ENCODE results near the gene ELMO2. TPM values are rescaled to one million over a fixed set of nuclear protein-coding genes. Genes with fewer than 3 reads are reported as not detected.
A peak's percentile ranks its signal among the peaks of the same experiment; 100 is the strongest.

The ELMO2 gene
- total and polyA plus RNA-seq, 2 of the 4 experiments (the other 2 are of a cell fraction), result 29.2 to 52.7 TPM

DNA sequence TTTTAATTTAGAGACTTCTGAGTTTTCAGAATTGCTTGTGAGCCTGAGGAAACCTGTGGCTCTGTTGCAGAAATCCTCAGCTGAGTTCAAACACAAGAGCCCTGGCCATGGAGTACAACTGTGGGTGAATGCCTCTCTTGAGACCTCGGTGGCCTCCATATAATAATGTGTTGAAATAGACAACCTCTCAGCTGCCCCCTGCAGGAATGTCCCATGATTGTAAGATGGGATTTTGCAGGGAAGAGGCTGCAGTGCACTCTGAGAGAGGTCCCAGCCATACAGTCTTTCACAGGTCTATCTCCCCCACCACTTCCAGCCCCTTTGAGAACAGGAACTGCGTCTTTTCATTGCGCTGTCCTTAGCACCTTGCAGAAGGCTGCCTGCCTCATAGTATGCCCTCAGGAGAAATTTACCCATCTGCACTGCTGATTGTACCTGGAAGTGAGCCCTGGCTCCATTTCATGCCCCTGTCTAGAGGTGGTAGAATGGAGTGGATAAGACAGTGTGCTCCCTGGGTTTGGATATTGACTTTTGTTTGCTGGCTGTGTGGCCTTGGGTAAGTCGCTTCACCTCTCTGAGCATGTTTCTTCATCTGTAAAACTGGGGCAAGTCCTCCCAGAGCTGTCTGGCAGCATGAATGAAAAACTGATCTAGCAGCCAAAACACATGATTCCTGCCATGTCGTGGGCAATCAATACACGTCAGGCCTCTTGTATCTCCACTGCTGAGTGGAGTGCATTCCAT, 81.3 kb downstream of the ELMO2 start:
- Histone ChIP-seq H2BK20ac (ENCODE audit: low read depth, low read length) (no peak overlapping the region), H3K9me1 (ENCODE audit: insufficient read depth, low read length) (no peaks in the 10 kb centered on the region), H3K27me3 (ENCODE audit: control insufficient read depth, insufficient read depth, low read length) (peaks cover 48% of the 10 kb centered on the region), H3K27ac (ENCODE audit: insufficient read depth, low read length) (no peak overlapping the region), H3K14ac (replicated peaks; ENCODE audit: low read depth, low read length) (no peak overlapping the region), H2AFZ (replicated peaks; ENCODE audit: low read length, poor library complexity) (no peak overlapping the region), H3K79me1 (ENCODE audit: low read depth in 1 of 2, low read length in 2 of 2) (no peaks in the 10 kb centered on the region), H4K91ac (ENCODE audit: insufficient read depth, low read depth, low read length) (no peak overlapping the region), H2BK5ac (ENCODE audit: low read depth, low read length, poor library complexity, severe bottlenecking) (no peak overlapping the region), H2AK5ac (ENCODE audit: low read depth, low read length) (no peak overlapping the region), H3K4me2 (ENCODE audit: low read depth, low read length) (no peak overlapping the region), H4K5ac (ENCODE audit: low read depth, low read length) (no peak overlapping the region), H3K4me1 (ENCODE audit: control insufficient read depth, insufficient read depth, low read length) (no peaks in the 10 kb centered on the region), H4K8ac (ENCODE audit: low read depth in 2 of 2, low read length in 2 of 2) (no peak overlapping the region), H4K20me1 (ENCODE audit: insufficient read depth, low read length) (no peaks in the 10 kb centered on the region), H3K56ac (ENCODE audit: extremely low read depth, insufficient read depth, low read length) (no peak overlapping the region), H3K9ac (ENCODE audit: low read depth, low read length) (no peak overlapping the region), H3K36me3 (ENCODE audit: control insufficient read depth, insufficient read depth, low read length) (no peaks in the 10 kb centered on the region), H2BK120ac (ENCODE audit: low read depth, low read length) (no peak overlapping the region), H3K18ac (ENCODE audit: low read depth, low read length) (no peak overlapping the region), H2AK9ac (replicated peaks; ENCODE audit: low read depth, low read length, poor library complexity) (no peak overlapping the region), H3K9me3 (ENCODE audit: control insufficient read depth, insufficient read depth, low read length) (no peaks in the 10 kb centered on the region), H2BK15ac (ENCODE audit: low read depth, low read length) (no peak overlapping the region), H3K4ac (ENCODE audit: low read depth, low read length) (no peak overlapping the region), H3K23ac (ENCODE audit: low read depth, low read length) (no peak overlapping the region), H3K4me3 (ENCODE audit: insufficient read depth, low read depth, low read length) (no peak overlapping the region)
- WGBS, 2 experiments (ENCODE audit: extremely low coverage in 2 of 2, insufficient read length in 1 of 2), result 47% methylated on average over 3 of the region's 6 CpGs; no CpG with 5 or more reads in 1 of the 2 experiments
- intact Hi-C loops (cut with micrococcal nuclease) (loop anchor here (5.0 kb wide), 1 partner anchor 193 kb away; no protein-coding TSS in a partner anchor), dilution Hi-C loops (cut with HindIII; ENCODE audit: low sequenced_read_pairs, unreplicated experiment) (no loop called here), in situ Hi-C loops (cut with MboI; ENCODE audit: low sequenced_read_pairs) (no loop called here)
- DNase-seq (peak; percentile 7), ATAC-seq (ENCODE audit: low read depth) (peak; percentile 73)
- TF ChIP-seq NFE2L2 (IDR thresholded peaks at IDR 0.05; ENCODE audit: low read depth, low read length), result no peak
- peak; percentile 30; the same call in 1 of the 2 replicates for TF ChIP-seq RAD21 (IDR thresholded peaks at IDR 0.05; ENCODE audit: low read length)
- TF ChIP-seq, protein P1, sequence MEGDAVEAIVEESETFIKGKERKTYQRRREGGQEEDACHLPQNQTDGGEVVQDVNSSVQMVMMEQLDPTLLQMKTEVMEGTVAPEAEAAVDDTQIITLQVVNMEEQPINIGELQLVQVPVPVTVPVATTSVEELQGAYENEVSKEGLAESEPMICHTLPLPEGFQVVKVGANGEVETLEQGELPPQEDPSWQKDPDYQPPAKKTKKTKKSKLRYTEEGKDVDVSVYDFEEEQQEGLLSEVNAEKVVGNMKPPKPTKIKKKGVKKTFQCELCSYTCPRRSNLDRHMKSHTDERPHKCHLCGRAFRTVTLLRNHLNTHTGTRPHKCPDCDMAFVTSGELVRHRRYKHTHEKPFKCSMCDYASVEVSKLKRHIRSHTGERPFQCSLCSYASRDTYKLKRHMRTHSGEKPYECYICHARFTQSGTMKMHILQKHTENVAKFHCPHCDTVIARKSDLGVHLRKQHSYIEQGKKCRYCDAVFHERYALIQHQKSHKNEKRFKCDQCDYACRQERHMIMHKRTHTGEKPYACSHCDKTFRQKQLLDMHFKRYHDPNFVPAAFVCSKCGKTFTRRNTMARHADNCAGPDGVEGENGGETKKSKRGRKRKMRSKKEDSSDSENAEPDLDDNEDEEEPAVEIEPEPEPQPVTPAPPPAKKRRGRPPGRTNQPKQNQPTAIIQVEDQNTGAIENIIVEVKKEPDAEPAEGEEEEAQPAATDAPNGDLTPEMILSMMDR (conservative IDR thresholded peaks at IDR 0.05; ENCODE audit: low read depth, low read length), result peak; percentile 38
- TF ChIP-seq SMC3 (IDR thresholded peaks at IDR 0.05; ENCODE audit: low read depth, low read length), result peak; percentile 27; the same call in 1 of the 2 replicates
- no peak for TF ChIP-seq RFX5 (IDR thresholded peaks at IDR 0.05; ENCODE audit: low read depth, low read length)
- no peak for TF ChIP-seq BHLHE40 (IDR thresholded peaks at IDR 0.05; ENCODE audit: low read depth, low read length)
- no peak for TF ChIP-seq POLR2A (IDR thresholded peaks at IDR 0.05; ENCODE audit: low read depth, low read length)
- BruUV-seq (replicated peaks), result no TSS peak
- ChIA-PET POLR2A (ENCODE audit: unreplicated experiment) (no interaction called here), CTCF (no interaction called here)
